Measurements from ENCODE around the gene UGCG.

Gene UGCG

DNA sequence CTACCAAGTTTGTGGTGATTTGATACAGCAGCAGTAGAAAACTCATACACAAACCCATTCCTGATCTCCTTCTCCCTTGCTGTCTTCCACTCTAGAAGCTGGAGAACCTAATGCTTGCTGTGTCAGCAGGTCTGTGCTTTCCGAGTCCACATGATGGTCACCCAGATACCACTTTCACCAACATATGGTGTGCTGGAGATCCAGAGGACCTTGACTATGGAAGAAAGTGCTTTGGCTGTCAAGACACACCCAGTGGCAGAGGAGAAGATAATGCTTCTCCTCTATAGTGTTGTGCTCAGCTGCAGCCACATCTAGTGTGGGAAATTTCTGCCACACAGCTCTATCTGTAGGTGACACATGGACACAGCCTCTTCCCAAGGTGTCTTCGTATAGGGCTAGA is 67.4 kb downstream of the UGCG start:
- TF ChIP-seq, protein P1, sequence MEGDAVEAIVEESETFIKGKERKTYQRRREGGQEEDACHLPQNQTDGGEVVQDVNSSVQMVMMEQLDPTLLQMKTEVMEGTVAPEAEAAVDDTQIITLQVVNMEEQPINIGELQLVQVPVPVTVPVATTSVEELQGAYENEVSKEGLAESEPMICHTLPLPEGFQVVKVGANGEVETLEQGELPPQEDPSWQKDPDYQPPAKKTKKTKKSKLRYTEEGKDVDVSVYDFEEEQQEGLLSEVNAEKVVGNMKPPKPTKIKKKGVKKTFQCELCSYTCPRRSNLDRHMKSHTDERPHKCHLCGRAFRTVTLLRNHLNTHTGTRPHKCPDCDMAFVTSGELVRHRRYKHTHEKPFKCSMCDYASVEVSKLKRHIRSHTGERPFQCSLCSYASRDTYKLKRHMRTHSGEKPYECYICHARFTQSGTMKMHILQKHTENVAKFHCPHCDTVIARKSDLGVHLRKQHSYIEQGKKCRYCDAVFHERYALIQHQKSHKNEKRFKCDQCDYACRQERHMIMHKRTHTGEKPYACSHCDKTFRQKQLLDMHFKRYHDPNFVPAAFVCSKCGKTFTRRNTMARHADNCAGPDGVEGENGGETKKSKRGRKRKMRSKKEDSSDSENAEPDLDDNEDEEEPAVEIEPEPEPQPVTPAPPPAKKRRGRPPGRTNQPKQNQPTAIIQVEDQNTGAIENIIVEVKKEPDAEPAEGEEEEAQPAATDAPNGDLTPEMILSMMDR (IDR thresholded peaks at IDR 0.05; ENCODE audit: extremely low read depth, missing control alignments) = no peak
- DNase-seq (ENCODE audit: low spot score) = no peak

DNA sequence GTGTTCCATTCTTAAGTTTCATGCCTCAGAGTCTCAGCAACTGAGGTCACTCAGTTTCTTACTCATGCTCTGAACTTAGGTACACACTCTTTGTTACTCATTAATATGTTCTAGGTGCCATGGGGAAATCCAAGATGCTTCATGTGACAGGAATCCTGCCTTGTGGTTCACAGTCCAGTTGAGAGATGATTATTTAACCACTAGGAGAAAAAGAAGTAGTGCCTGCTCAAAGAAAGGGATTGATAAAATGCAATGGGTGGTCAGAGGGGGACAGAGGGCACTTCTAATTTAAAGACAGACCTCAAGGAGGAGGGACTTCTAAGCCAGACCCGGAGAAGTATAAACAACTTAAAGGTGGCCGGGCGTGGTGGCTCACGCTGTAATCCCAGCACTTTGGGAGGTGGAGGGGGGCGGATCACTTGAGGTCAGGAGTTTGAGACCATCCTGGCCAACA is 69.0 kb downstream of the UGCG start:
- TF ChIP-seq, protein P1 (IDR thresholded peaks at IDR 0.05; ENCODE audit: extremely low read depth, missing control alignments) = no peak
- DNase-seq (ENCODE audit: low spot score) = peak; percentile 61

DNA sequence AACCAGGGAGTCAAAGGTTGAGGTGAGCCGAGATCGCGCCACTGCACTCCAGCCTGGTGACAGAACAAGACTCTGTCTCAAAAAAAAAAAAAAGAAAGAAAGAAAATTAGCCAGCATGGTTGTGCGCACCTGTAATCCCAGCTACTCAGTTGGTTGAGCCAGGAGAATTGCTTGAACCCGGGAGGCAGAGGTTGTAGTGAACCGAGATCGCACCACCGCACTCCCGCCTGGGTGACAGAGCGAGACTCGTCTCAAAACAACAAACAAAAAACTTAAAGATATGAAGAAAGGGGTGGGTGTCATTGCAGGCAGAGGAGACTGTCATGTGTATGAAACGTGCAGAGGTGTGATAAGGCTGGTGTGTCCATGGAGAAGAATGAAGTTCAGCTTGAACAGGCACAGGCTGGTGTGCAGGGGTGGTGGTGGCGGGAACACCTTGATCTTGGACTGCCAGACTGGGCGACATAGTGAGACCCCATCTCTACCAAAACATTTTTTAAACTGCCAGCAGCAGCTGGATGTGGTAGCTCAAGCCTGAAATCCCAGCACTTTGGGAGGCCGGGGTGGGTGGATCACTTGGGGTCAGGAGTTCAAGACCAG is 69.6 kb downstream of the UGCG start:
- DNase-seq (ENCODE audit: low spot score) = no peak
- TF ChIP-seq, protein P1 (IDR thresholded peaks at IDR 0.05; ENCODE audit: extremely low read depth, missing control alignments) = no peak

DNA sequence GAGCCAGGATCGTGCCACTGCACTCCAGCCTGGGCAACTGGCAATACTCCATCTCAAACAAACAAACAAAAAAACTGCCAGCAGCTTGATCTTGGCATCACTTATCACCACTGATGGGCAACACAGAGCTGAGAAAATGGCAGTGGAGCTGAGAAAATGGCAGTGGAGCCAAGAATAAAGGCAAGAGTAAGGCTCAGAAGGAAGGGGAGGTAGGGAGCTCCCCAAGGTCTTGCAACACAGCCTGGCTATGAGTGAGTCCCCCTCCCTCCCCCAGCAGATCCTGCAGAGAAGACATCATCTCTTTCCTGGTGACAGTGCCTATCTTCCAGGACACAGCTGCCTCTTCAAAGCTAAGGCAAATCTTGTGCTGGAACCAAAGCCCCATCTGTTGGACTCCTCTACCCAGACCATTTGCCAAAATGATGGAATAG is 70.3 kb downstream of the UGCG start:
- DNase-seq (ENCODE audit: low spot score) = no peak
- TF ChIP-seq, protein P1 (IDR thresholded peaks at IDR 0.05; ENCODE audit: extremely low read depth, missing control alignments) = no peak

DNA sequence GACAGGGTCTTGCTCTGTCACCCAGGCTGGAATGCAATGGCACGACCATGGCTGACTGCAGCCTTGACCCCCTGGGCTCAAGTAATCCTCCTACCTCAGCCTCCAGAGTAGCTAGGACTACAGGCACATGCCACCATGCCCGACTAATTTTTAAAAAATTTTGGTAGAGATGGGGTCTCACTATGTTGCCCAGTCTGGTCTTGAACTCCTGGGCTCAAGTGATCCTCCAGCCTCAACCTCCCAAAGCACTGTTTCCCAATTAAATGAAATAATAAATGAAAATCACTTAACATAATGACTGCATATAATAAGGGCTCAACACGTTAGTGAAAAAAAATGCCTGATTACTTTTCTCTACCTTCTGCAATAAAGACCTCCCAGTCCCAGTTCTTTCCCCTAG is 71.0 kb downstream of the UGCG start:
- DNase-seq (ENCODE audit: low spot score) = no peak
- TF ChIP-seq, protein P1 (IDR thresholded peaks at IDR 0.05; ENCODE audit: extremely low read depth, missing control alignments) = no peak

DNA sequence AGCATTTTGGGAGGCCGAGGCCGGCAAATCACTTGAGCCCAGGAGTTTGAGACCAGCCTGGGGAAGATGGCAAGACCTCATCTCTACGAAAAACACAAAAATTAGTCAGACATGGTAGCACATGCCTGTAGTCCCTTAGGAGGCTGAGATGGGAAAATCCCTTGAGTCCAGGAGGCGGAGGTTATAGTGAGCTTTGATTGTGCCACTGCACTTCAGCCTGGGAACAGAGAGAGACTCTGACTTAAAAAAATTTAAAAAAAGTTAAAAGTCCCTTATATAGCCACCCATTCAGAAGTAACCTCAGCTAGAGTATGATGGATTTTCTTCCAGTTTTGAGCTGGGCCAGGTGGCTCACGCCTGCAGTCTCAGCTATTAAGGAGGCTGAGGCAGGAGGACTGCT is 72.4 kb downstream of the UGCG start:
- TF ChIP-seq, protein P1 (IDR thresholded peaks at IDR 0.05; ENCODE audit: extremely low read depth, missing control alignments) = no peak
- DNase-seq (ENCODE audit: low spot score) = no peak

DNA sequence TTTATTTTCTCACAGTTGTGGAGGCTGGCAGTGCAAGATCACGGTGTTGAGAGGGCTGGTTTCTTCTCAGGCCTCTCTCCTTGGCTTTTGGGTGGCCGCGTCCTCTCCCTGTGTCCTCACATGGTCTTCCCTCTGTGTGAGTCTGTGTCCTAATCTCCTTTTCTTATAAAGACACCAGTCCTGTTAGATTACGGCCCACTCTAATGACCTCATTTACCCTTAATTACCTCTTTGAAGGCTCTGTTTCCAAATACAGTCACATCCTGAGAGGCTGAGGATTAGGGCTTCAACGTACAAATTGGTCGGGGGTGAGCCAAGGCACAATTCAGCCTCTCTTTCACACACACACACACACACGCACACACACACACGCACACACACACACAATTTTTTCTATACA is 73.0 kb downstream of the UGCG start:
- TF ChIP-seq, protein P1 (IDR thresholded peaks at IDR 0.05; ENCODE audit: extremely low read depth, missing control alignments) = no peak
- no peak for DNase-seq (ENCODE audit: low spot score)

Data from GM20000 (cell line).